ENCODE results near the gene DIAPH3. TPM values are rescaled to one million over a fixed set of nuclear protein-coding genes. Genes with fewer than 3 reads are reported as not detected.
A peak's percentile ranks its signal among the peaks of the same experiment; 100 is the strongest.

Gene DIAPH3
- polyA plus RNA-seq (2012; rRNA removed): 5.4 TPM in 2 replicates
- polyA plus RNA-seq (2012; cell fraction: cytosol; rRNA removed): 7.3 and 9.8 TPM in 2 replicates
- polyA plus RNA-seq (2012; cell fraction: nucleus; rRNA removed): 3.6 and 5.8 TPM in 2 replicates

- peak within 1 kb of the TSS; percentile 77 for H2AFZ ChIP-seq (ENCODE audit: low read depth)
- peak within 1 kb of the TSS; percentile 95 for H3K9ac ChIP-seq
- peaks cover 64% of the 10 kb centered on the region for H3K79me2 ChIP-seq (ENCODE audit: insufficient read depth)
- peak within 1 kb of the TSS; percentile 73 to 94 for H3K4me3 ChIP-seq (ENCODE audit: low read depth in 2 of 2, low read length in 1 of 2)
- TF ChIP-seq GATA2 (CRISPR knock-in tag; IDR thresholded peaks at IDR 0.05) (no peak), TEAD4 (IDR thresholded peaks at IDR 0.05; ENCODE audit: borderline replicate concordance, insufficient read depth) (no peak), GABPA (IDR thresholded peaks at IDR 0.05; ENCODE audit: low read depth) (peak; percentile 94), IRF3 (IDR thresholded peaks at IDR 0.05; ENCODE audit: low read depth, low read length) (peak; percentile 78), EZH2phosphoT487 (IDR thresholded peaks at IDR 0.05; ENCODE audit: borderline replicate concordance, low read depth) (no peak), REST (IDR thresholded peaks at IDR 0.05; ENCODE audit: low read depth, low read length) (no peak), SIN3A (IDR thresholded peaks at IDR 0.05; ENCODE audit: borderline replicate concordance, low read depth, low read length) (peak; percentile 92), TAF1 (IDR thresholded peaks at IDR 0.05; ENCODE audit: borderline replicate concordance, low read depth, low read length) (peak; percentile 66), POLR2AphosphoS5 (IDR thresholded peaks at IDR 0.05; ENCODE audit: low read depth, low read length) (peak; percentile 98), NFIC (IDR thresholded peaks at IDR 0.05; ENCODE audit: borderline replicate concordance) (peak; percentile 56; the same call in 1 of the 2 replicates), JUND (IDR thresholded peaks at IDR 0.05) (no peak), PBX3 (IDR thresholded peaks at IDR 0.05) (peak; percentile 99), FOXJ3 (CRISPR knock-in tag; IDR thresholded peaks at IDR 0.05) (no peak), MXI1 (IDR thresholded peaks at IDR 0.05; ENCODE audit: low read depth, low read length) (peak; percentile 93), RFX5 (IDR thresholded peaks at IDR 0.05; ENCODE audit: low read length) (0 out of 2 replicates have a peak, but pooled peaks have one; percentile 41), MAX (IDR thresholded peaks at IDR 0.05; ENCODE audit: low read depth) (peak; percentile 62), RAD21 (IDR thresholded peaks at IDR 0.05; ENCODE audit: low read length) (peak; percentile 8; the same call in 1 of the 2 replicates), FOSL2 (IDR thresholded peaks at IDR 0.05; ENCODE audit: borderline replicate concordance, low read depth) (no peak), YY1 (IDR thresholded peaks at IDR 0.05; ENCODE audit: low read depth) (no peak), MEF2A (IDR thresholded peaks at IDR 0.05; ENCODE audit: borderline replicate concordance, low read depth) (no peak), CHD2 (IDR thresholded peaks at IDR 0.05; ENCODE audit: low read length, partially characterized antibody) (peak; percentile 91), EP300 (IDR thresholded peaks at IDR 0.05; ENCODE audit: borderline replicate concordance in 1 of 2, low read depth in 1 of 2, low read length in 1 of 2) (no peak), FOXM1 (IDR thresholded peaks at IDR 0.05; ENCODE audit: low read depth) (no peak)
- ChIA-PET CTCF (interaction anchor here (1.2 to 1.4 kb wide), 2 partner anchors 14 to 31 kb away, joined by 3 read pairs; no protein-coding TSS in a partner anchor), POLR2A (no interaction called here)
- H3K36me3 ChIP-seq (replicated peaks in 1 of 2; ENCODE audit: control insufficient read depth in 1 of 2, insufficient read depth in 2 of 2, low read length in 1 of 2): peaks cover 0 to 14% of the 10 kb centered on the region in 2 experiments
- peak within 1 kb of the TSS; percentile 84 for H3K4me2 ChIP-seq
- H3K27ac ChIP-seq (ENCODE audit: low read depth in 2 of 2, low read length in 1 of 2): peak within 1 kb of the TSS; percentile 68 to 96
- peak; percentile 94 for DNase-seq
- peaks cover 7% of the 10 kb centered on the region for H3F3A ChIP-seq (replicated peaks; ENCODE audit: insufficient read depth)
- no peaks in the 10 kb centered on the region for H3K27me3 ChIP-seq (ENCODE audit: insufficient read depth)
- 0% methylated on average over 15 of the region's 54 CpGs for WGBS (ENCODE audit: low lambda C conversion rate)
- peaks cover 10 to 18% of the 10 kb centered on the region in 2 experiments; a peak in 3 of 4 replicates for H3K4me1 ChIP-seq (ENCODE audit: control insufficient read depth in 1 of 2, insufficient read depth in 2 of 2, low read depth in 1 of 2, low read length in 1 of 2)
- peaks cover 4% of the 10 kb centered on the region; the same call in 1 of the 2 replicates for H3K9me3 ChIP-seq
- no peaks in the 10 kb centered on the region for H4K20me1 ChIP-seq (ENCODE audit: insufficient read depth)
- H3K9me2 ChIP-seq: no peaks in the 10 kb centered on the region
These were observed at the start of gene DIAPH3 for GRCh38 chr13:60163478-60164233. Gene DIAPH3, minus strand, starts transcription at chr13:60163928. Its CDS starts 162 bp downstream, at chr13:60163766.

Data from SK-N-SH (cell line).